PC-3 (cell line): ENCODE results near the gene NCR2. TPM values are rescaled to one million over a fixed set of nuclear protein-coding genes. Genes with fewer than 3 reads are reported as not detected.

Experiments
- ATAC-seq: fragments of 200-7000 bp; cut with Tn5 transposase; 2 replicates; pipeline ENCODE4 v1.9.1; 2020; ENCODE audit warnings: mild to moderate bottlenecking, moderate library complexity
- BruUV-seq: library from RNA; stranded (reverse); fragments of 400-500 nt; replicated peaks from 2 replicates; lab custom pipeline; 2021; lab: Mats Ljungman, UMichigan
- CTCF ChIA-PET: fragments of 300-600 bp; sonication (Branson Sonifier 250); formaldehyde crosslinking; loops from one replicate; lab custom pipeline; 2022; ENCODE audit warnings: antibody characterized with exemption; lab: Charles Lee
- POLR2A ChIA-PET: fragments of 300-600 bp; sonication (Branson Sonifier 250); formaldehyde crosslinking; loops from one replicate; lab custom pipeline; 2022; ENCODE audit warnings: antibody characterized with exemption; ENCODE audit not compliant: unreplicated experiment; lab: Charles Lee
- DNase-seq: peaks from one replicate; pipeline ENCODE4 v3.0.0-alpha.2; 2015
- H2AFZ ChIP-seq: fragments of 300-600 bp; sonication (generic); 2 replicates; pipeline ENCODE4 v1.6.0; 2016; ENCODE audit warnings: antibody characterized with exemption, low read length
- H3F3A ChIP-seq: fragments of 300-600 bp; sonication (generic); one replicate; pipeline ENCODE4 v1.6.0; 2017; ENCODE audit warnings: antibody characterized with exemption, low read length, control low read depth, mild to moderate bottlenecking; ENCODE audit not compliant: unreplicated experiment
- H3K27ac ChIP-seq: fragments of 300-600 bp; sonication (generic); 2 replicates; pipeline ENCODE4 v1.5.1; 2016; ENCODE audit warnings: mild to moderate bottlenecking, low read length
- H3K27me3 ChIP-seq: fragments of 300-600 bp; sonication (generic); 2 replicates; pipeline ENCODE4 v1.6.1; 2016; ENCODE audit warnings: low read length, mixed read lengths
- H3K36me3 ChIP-seq: fragments of 300-600 bp; sonication (generic); 2 replicates; pipeline ENCODE4 v1.6.1; 2016; ENCODE audit warnings: low read depth, mixed run types, low read length, mixed read lengths
- H3K4me1 ChIP-seq: fragments of 300-600 bp; sonication (generic); 2 replicates; pipeline ENCODE4 v1.5.1; 2016; ENCODE audit warnings: low read length; ENCODE audit not compliant: insufficient read depth
- H3K4me2 ChIP-seq: fragments of 300-600 bp; sonication (generic); 2 replicates; pipeline ENCODE4 v1.6.0; 2016; ENCODE audit warnings: low read length
- H3K4me3 ChIP-seq: fragments of 300-600 bp; sonication (generic); 2 replicates; pipeline ENCODE4 v1.5.1; 2016; ENCODE audit warnings: mild to moderate bottlenecking, low read length, mixed read lengths
- H3K79me2 ChIP-seq: fragments of 300-600 bp; sonication (generic); 2 replicates; pipeline ENCODE4 v1.6.1; 2017; ENCODE audit warnings: low read length, mixed read lengths
- H3K9ac ChIP-seq: fragments of 300-600 bp; sonication (generic); 2 replicates; pipeline ENCODE4 v1.6.0; 2016; ENCODE audit warnings: mild to moderate bottlenecking, low read length
- H3K9me2 ChIP-seq: fragments of 300-600 bp; sonication (generic); replicated peaks from 2 replicates; pipeline ENCODE4 v1.6.1; 2016; ENCODE audit warnings: mixed run types, low read length, mixed read lengths
- H3K9me3 ChIP-seq: fragments of 300-600 bp; sonication (generic); 2 replicates; pipeline ENCODE4 v1.6.1; 2016; ENCODE audit warnings: low read length, mixed read lengths
- H4K20me1 ChIP-seq: fragments of 300-600 bp; sonication (generic); 2 replicates; pipeline ENCODE4 v1.6.1; 2016; ENCODE audit warnings: low read length, mixed read lengths
- CTCF ChIP-seq: fragments of 300-600 bp; sonication (generic); conservative IDR thresholded peaks from 2 replicates; pipeline ENCODE4 v1.5.1; 2017; ENCODE audit warnings: antibody characterized with exemption, low read depth, mild to moderate bottlenecking, low read length
- EZH2 ChIP-seq: fragments of 300-600 bp; sonication (generic); IDR thresholded peaks from one replicate; pipeline ENCODE4 v1.6.1; 2017; ENCODE audit warnings: antibody characterized with exemption, mild to moderate bottlenecking, low read length; ENCODE audit not compliant: unreplicated experiment
- EZH2phosphoT487 ChIP-seq: fragments of 300-600 bp; sonication (generic); IDR thresholded peaks from 2 replicates; pipeline ENCODE4 v1.6.1; 2018; ENCODE audit warnings: mild to moderate bottlenecking, antibody characterized with exemption, low read length, borderline replicate concordance
- intact Hi-C: fragments of 100-400 bp; cut with micrococcal nuclease; formaldehyde crosslinking; loops from 2 replicates; pipeline ENCODE4 v1.9.0; 2023
- total RNA-seq: library from RNA; depleted of rRNA; stranded (reverse); fragments of >200 nt; gene quantifications from 2 replicates; pipeline ENCODE4 v1.2.3, GENCODE V29; 2014

NCR2 gene
- total RNA-seq, 1 experiment from 2014 or later: not detected

DNA sequence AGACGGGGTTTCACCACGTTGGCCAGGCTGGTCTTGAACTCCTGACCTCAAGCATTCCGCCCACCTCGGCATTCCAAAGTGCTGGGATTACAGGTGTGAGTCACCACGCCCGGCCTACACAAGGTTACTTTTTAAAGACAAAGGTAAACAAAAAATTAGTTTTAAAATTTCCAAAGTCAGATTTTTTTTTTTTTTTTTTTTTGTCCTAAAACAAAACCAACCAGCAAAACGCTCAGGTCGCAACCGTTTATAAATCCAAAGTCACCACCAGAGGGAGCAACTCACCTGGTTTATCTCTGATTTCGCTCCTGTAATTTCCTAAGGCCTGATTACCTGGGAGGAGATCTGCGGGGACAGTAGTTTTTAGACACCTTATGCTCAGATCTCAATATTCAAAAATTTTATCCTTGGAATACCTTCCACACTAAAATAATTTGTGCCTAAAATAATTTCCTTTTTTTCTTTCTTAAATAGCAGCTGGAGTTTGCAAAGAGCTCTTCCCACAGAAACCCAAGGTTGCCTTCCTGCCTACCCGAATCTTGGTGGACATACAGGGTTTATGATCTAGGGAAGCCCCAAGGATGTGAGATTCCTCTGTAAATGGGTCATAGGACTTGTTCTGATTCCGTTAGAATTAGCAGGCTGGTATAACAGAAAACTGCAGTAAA is 29.1 kb upstream of the NCR2 start:
- intact Hi-C loops: loop anchor here (1.0 to 2.0 kb wide), 2 partner anchors 12 to 376 kb away; no protein-coding TSS in a partner anchor
- TF ChIP-seq EZH2 (no peak), CTCF (peak; percentile 76)

DNA sequence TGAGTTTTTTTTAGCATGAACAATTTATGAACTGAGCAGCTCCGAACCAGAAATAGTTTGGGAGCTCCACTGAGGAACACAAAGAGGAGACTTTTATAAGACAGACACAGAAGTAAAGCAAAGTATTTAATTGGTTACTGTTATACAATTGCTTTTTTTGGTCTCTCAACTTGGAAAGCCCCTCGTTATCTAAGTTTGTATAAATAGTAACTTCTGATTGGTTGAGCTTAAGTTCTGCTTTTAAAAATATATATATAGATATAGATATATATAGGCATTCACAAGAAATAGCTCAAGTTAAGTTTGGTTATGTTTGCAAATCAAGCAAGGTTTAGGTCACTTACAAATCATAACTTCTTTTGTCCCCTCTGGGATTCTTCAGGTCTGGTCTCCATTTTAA is 20.2 kb upstream of the NCR2 start:
- no peak overlapping the region for H3K9ac ChIP-seq
- no TSS peak for BruUV-seq
- no peak for DNase-seq

More for the DNA sequence above, 29.1 kb upstream of the NCR2 start:
- Histone ChIP-seq H3K4me3 (no peak overlapping the region), H3K27ac (no peak overlapping the region), H3K36me3 (no peaks in the 10 kb centered on the region), H3K27me3 (peaks cover 10% of the 10 kb centered on the region; the same call in 1 of the 2 replicates), H3K9me3 (no peaks in the 10 kb centered on the region), H3K4me1 (0 out of 2 replicates have a peak, but pooled peaks cover 4% of the 10 kb centered on the region), H3K9ac (no peak overlapping the region), H3F3A (no peaks in the 10 kb centered on the region), H3K79me2 (no peaks in the 10 kb centered on the region), H3K9me2 (no peaks in the 10 kb centered on the region), H2AFZ (no peak overlapping the region), H3K4me2 (no peak overlapping the region), H4K20me1 (no peaks in the 10 kb centered on the region)
- DNase-seq (peak; percentile 82), ATAC-seq (peak; percentile 53; the same call in 1 of the 2 replicates)
- CTCF ChIA-PET: interaction anchor here (0.5 to 1.1 kb wide), 5 partner anchors 12 to 87 kb away, joined by 3 read pairs; no protein-coding TSS in a partner anchor
- BruUV-seq: no TSS peak
- POLR2A ChIA-PET: no interaction called here

More for the DNA sequence above, 20.2 kb upstream of the NCR2 start:
- Histone ChIP-seq H4K20me1 (no peaks in the 10 kb centered on the region), H3K9me2 (no peaks in the 10 kb centered on the region), H3K4me1 (peaks cover 16% of the 10 kb centered on the region), H3K27me3 (peaks cover 62% of the 10 kb centered on the region), H3K4me3 (no peak overlapping the region), H3F3A (no peaks in the 10 kb centered on the region), H2AFZ (no peak overlapping the region), H3K27ac (no peak overlapping the region), H3K36me3 (no peaks in the 10 kb centered on the region), H3K79me2 (no peaks in the 10 kb centered on the region), H3K9me3 (no peaks in the 10 kb centered on the region), H3K4me2 (no peak overlapping the region)
- POLR2A ChIA-PET: interaction anchor here (0.6 kb wide), 1 partner anchor 243 kb away, joined by 4 read pairs; the partner anchor contains the start of gene OARD1
- ATAC-seq: no peak
- CTCF ChIA-PET: no interaction called here
- intact Hi-C loops: loop anchor here (5.0 to 10.0 kb wide), 3 partner anchors 223 to 1970 kb away; partner anchors contain the start of genes NFYA and OARD1
- TF ChIP-seq EZH2 (no peak), CTCF (no peak), EZH2phosphoT487 (no peak)
